HG02571 (cell line): ENCODE measurements around the gene CNN3.
"Not testable (repeated sequence)": the region's sequence is repeated elsewhere in the genome, so short reads cannot be mapped to it uniquely, and the experiment has no call there.

Experiments used
- ATAC-seq: cut with Tn5 transposase; IDR thresholded peaks from one replicate; pipeline ENCODE4 v1.9.1; 2021; ENCODE audit warnings: mild to moderate bottlenecking, moderate library complexity; ENCODE audit not compliant: unreplicated experiment

The CNN3 gene

DNA sequence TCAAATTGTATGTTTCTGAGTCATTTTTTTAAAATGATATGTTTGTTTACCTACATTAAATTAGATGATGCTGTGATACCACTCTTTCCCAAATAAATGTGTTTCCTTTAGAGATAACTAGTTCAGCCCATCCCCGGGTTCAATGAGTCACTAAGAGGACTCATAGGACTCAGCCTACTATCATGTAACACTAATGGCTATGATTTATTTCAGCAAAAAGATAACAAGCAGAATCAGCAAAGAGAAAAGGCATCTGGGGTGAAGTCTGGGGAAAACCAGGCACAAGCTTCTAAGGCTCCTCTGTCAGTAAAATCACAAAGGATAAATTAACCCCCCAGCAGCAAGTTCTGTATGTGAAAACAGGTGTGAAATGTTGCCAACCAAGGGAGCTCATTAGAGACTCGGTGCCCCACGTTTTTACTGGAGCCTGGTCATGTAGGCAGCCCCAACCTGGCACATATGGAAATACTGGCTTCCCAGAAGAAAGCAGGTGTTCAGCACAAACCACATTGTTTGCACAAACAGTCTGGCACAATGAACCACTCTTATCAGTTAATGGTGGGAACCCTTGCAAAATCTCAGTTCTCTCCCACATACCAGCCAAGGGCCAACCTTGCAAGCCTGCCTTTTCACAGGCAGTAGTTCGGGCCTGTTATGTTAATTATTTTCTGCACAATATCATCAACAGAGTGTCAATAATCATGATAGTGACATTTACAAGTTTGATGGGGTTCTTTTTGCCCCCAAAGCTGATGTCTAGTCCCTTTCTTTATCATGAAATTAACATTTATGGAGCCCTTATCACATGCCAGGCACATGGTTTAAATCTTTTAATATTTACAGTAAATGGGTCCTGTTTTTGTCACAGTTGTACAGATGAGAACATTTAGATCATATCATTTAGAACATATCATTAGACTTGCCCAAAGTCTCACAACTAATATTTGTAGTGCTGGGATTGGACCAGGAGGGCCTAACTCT is 23.1 kb upstream of the CNN3 start:
- no peak for ATAC-seq

DNA sequence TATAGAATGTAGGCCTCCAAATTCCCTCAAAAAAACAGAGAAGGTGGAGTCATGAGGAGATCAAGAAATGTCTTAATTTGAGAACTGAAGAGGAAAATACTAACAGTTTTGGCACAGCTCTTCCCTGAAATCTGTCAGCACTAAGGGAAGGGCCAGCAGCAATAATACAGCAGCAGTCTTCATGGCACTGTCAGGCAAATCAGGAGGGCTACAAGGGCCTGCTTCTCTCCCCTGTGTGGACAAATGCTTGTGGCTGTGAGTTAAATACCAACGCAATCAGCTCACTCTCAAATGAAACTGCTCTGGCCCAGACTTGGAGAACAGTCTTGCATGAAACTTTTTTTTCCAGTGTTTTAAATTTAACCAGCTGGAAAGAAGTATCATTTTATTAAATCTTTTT is 20.5 kb upstream of the CNN3 start:
- ATAC-seq: no peak

DNA sequence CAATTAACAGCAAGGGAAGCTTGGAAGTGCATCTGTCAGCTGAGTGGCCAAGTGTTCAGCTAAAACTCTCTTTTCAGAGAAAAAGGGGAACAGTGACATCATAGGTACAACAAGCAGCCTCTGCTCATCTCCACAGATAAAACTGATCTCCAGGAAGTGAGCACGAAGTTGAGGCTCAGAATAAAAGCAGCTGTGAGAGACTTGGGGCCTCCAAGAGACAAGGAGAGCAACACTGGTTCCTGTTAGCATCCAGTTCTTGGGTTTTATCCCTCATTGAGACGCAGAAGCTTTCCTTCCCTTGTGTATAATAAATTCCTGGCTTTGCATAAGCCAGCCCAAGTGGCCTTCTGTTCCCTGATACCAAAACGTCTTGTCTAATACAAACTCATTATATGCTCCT is 20.0 kb upstream of the CNN3 start:
- ATAC-seq: no peak

DNA sequence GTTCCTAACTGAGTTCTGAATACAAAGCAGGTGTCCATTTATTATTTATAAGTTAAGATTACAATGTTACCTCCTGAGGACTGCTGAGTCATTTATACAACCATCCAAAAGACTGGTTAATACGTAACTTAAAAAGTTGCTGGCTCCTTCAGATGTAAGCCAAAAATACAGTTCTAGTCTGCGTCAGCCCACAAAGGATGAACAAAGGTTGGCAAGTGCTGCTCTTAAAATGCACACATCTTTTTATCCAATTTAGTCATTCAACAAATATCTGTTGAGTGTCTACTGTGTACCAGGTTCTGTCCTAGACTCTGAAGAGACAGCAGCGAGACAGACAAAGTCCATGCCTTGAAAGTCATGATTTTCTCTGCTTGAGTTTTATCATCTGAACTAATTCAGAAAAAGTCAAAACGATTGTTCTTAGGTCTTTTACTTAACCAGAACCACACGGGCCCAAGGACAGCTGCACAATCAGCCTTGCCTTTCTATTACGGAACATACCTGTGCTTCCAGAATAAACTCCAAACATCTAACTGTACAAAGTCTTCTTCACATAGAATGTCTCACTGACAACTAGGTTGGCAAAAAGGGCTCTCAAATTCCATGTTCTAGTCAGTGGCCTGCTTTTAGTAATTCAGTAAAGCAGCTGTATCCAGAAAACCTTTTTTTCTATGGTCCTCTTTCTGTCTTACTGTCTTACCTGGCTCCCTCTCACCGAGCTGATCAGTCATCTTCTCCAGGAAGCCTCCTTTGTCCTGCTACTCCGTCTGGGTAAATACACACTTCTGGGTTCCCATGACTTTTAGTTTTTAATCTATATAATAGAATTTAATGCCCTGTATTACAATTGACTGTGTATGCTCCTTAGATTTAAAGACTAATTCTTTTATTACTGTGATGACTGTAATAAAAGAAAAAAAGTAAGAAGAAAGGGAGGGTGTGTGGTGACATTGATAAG is 15.5 kb upstream of the CNN3 start:
- no peak for ATAC-seq

DNA sequence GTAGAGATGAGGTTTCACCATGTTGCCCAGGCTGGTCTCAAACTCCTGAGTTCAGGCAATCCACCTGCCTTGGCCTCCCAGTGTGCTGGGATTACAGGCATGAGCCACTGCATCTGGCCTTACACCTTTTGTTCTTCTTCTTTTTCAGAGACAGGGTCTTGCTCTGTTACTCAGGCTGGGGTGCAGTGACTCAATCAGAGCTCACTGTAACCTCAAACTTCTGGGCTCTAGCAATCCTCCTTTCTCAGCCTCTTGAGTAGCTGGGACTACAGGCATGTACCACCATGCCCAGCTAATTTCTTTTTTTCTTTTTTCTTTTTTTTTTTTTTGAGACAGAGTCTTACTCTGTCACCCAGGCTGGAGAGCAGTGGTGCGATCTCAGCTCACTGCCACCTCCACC is 14.6 kb upstream of the CNN3 start:
- ATAC-seq: not testable (repeated sequence)

DNA sequence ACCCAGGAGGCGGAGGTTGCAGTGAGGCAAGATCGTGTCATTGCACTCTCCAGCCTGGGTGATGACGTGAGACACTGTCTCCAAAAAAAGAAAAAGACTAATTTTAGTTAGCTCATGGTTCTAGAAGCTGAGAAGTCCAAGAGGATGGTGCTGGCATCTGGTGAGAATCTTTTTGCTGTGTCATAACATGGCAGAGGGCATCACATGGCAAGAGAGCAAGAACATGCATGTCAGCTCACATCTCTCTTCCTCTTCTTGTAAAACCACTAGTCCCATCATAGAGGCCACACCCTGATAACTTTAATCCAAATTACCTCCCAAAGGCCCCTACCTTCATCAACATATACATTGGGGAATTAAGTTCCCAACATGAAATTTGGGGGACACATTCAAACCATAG is 13.8 kb upstream of the CNN3 start:
- no peak for ATAC-seq

DNA sequence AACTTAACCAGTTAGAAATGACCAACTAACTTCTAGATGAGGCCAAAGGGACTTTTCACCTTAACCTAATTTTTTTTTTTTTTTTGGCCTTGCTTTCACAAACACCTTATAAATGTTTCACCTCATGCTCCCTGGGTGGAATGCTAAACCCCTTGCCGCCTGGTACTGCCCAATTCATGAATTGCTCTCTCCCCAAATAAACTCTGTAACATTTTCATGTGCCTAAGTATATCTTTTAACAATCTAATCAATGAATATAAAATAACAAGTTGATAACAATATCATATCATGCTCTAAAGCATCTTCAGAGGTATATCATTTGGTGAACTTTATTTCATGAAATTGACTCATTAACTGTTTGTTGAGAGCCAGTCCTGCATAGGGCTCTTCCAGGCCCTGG is 10.9 kb upstream of the CNN3 start:
- ATAC-seq: no peak

DNA sequence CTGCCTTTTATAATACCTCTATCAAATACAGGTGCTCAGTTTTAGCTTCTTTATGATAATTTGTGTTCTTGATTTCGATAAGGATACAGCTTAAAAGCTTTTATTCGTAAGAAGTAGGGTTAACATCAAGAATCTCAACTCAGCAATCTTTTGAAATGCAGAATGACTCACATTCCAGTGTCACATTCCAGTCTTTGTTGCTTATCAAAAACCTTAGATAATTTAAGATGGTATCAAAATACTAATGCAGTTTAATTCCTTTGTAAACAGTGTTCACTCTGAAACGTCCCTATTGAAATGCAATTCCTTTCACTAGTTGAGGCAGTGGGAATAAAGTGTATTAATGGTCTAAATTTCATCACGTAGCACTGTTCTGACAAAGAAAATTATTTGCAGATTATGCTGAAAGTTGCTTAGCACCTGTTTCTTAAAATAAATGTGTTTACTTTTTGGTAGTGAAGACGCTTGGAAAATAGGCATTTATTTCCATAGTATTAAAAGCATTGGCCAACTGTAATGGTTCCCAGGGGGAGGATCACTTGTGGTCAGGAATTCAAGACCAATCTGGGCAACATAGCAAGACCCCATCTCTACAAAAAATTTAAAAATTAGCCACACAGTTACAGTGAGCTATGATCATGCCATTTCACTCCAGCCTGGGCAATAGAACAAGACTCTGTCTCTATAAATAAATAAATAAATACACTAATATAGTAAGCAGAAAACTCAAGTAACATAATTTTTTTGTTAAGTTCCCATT is 10.1 kb upstream of the CNN3 start:
- no peak for ATAC-seq

DNA sequence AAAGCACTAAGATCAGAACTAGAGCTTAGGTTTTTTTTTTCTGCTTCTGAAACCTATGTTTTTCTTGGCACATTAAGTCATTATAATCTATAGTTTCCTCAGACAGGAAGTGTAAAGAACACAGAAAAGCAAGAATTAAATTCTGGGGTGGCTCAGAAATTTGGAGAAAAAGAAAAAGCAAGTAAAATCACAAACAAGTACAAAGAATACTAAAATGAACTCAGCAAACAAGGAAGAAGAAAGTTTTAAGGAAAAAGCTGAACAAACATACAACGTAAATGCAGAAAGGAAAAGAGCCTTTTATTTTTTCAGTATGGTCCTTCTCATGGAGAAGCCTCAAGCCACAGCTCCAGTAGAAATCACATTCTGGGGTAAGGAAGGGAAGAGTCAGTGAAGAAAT is 8.6 kb upstream of the CNN3 start:
- no peak for ATAC-seq

DNA sequence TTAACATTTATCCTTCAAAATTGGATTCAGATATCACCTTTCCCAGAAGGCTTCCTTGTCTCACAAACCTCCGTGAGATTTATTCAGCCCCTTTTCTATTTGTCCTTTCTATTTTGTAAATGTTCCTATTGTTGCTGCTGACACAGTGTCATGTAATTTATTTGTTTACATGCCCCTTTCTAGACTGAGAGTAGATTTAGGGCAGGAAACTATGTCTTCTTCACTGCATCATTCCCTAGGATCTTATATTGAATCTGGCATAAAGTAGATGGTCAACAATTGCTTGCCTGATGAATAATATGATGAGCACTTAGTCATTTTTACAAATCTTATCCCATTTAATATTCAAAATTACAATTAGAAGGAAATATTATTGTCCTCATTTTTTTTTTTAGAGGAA is 8.1 kb upstream of the CNN3 start:
- no peak for ATAC-seq

DNA sequence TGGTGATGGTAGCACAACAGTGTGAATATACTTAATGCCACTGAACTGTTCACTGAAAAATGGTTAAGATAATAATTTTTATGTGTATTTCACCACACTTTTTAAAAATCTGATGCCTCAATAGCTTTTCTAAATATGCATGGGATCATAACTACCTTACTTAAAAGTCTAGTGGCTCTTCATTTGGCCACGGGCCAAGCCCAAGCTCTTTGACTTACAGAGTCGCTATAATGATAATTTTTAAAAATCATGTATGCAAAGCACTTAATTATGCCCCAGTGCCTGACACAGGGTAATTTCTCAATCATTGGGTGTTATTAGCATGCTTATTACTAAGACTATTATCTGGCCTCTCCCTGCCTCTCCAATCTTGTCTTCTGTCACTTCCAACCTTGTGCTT is 7.6 kb upstream of the CNN3 start:
- ATAC-seq: no peak

DNA sequence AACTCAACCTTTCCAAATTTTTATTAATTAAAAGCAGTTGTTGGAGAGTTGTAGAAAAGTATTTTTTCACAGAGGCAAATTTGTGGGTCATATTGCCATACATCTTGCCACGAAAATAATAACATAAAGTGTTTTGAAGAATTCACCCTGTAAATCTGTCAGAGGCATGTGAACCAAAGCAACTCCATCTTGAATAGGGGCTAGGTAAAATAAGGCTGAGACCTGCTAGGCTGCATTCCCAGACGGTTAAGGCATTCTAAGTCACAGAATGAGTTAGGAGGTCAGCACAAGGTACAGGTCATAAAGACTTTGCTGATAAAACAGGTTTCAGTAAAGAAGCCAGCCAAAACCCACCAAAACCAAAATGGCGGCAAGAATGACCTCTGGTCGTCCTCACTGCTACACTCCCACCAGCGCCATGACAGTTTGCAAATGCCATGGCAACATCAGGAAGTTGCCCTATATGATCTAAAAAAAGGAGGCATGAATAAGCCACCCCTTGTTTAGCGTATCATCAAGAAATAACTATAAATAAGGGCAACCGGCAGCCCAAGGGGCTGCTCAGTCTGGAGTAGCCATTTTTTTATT is 4.4 kb upstream of the CNN3 start:
- ATAC-seq: no peak

DNA sequence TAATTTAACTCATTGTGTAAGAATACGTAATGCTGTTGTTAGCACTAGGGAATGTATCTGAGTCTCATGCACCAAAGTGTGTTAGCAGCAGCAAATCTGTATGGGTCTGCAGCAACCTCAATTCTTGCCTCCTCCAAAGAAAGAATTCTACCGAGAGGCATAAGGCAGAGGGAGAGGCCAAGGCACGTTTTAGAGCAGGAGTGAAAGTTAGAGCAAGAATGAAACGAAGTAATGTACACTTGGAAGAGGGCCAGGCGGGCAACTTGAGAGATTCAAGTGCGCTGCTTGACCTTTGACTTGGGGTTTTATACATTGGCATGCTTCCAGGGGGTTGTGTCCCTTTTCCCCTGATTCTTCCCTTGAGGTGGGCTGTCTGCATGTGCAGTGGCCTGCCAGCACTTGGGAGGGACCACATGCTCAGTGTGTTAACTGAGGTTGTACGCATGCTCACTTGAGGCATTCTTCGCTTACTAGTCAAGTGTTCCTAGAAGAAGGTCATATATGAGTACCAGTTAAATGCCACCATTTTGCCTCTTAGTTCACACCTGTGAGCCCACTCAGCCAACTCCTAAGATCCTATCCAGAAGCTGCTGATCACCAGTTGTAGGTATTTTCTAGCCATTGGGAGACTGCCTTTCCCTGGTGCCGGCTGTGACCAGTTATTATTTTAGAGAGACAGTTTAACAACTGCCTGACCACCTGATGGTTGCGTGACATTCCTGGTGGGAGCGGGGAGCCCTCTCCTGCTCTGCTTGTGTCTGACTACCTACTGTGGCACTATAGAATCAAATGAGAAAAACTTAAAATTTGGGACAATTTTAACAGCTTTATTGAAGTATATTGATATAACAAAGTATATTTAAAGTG is 2.7 kb upstream of the CNN3 start:
- ATAC-seq: no peak

DNA sequence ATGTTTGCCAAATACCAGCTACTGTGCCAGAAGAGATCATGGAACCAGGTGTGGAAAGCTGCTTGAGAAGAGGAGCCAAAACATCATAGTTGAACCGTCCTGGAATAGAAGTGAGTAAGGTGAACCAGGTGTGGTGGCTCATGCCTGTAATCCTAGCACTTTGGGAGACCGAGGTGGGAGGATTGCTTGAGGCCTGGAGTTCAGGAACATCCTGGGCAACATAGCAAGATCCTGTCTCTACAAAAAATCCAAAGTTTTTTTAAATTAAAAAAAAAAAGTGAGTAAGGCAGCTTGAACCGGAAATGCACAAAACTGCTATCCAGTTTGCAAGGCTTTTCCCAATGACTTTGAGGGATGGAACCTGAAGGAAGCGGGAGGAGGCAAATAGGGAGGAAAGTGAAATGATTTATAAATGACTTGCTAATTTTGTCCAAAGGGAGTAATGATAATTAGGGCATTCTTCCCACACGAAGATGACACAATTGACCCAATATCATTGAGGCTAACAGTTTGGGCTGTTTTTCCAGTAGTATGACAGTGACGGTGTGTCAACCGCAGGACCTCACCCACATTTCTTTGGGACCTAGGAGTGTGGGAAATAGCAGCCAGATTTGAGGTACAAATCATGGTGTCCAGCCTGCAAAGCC is 1.5 kb upstream of the CNN3 start:
- no peak for ATAC-seq

DNA sequence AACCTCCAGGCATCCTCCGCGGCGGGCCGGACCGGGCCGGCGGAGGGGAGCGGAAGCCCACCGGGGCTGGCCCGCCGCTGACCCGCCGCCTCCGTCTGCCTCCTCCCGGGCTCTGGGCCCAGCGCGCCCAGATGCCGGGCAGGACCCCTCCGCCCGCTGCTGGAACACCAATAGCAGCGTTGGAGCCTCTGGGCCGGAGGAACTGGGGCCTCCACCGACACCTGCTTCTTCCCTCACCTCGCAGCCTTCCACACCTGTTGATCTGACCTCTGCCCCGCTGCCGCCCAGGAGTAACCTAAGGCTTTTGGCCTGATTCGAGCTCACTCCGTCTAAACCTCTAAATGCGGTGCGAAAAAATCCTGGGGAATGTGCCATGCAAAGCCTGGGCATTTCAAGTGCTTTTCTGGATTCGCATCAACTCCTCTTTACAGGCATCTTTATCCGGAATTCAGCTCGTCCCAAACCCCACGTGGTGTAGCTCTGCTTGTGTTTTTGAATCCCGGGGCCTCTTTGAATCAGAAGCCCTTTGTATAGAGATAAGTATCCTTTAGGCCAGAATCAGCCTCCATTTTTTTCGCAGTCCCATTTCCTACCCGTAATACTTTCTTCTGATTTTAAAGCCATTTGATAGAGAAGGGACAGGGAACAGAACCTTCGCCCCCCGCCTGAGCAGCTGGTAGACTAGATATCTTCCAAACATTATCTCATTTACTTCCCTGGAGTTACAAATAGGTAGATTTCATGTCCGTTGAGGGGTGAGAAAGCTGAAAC is 680 bp upstream of the CNN3 start:
- ATAC-seq: no peak

DNA sequence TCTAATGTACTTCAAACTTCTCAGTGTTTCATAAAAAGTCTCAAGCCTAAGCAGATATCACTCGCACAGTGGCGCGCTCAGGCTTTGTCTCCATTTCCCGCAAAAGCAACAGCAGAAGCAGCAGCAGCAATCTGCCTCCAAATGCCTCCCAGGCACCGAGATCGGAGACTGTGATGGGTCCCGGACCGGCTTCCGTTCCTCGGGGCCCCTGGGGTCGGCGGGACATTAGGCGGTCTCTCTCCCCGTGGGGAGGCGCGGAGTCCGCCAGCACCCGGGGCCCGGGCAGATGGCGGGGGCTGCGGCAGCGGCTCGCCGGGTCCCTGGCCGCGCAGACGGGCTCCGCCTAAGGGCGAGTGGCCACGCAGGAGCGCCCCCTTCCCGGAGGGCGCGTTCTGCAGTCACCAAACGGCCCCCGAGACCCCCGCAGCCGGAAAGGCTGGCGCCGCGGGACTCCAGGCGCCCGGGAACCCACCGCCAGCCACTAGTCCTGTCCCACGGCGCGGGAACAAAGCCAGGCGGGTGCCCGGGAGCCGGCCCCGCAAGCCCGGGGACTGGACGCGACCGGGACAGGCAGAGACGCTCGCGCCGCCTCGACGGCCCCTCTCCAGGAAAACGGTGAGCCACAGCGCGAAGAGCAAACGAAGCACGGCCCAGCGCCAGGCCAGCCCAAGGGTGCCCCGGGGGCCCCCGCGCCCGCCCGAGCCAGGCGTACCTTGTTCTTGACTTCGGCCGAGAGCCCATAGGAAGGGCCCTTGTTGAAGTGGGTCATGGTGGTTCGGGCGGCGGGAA is 590 bp downstream of the CNN3 start:
- ATAC-seq: peak; percentile 24

DNA sequence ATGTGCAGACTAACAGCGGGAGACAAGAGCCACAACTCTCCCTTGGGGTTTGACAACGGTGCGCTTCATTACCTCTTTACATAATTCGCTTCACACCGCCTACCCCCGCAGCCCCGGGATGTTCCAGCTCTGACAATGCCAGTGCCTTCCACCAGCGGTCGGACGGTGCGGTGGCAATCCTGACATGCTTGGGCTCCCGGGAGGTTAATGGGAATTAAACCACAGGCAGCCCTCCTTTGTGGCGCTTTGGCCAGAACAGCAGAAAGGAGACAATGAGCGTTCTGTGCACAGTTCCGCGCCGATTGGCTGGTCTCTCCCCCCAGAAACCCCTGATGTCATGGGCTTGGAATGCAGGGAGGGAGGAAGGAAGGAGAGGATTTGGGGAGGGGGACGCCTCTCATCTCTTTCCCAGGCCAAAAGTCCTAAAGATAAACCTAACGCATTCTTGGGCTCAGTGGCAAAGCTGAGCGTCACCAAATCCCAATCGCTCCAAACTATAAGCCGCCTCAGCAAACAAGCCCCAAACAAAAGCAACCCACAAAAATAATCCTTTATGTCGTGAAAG is 1.3 kb downstream of the CNN3 start:
- ATAC-seq: no peak
